HepG2 (cell line): ENCODE data around the gene OR2B2. TPM values are rescaled to one million over a fixed set of nuclear protein-coding genes. Genes with fewer than 3 reads are reported as not detected.

Source experiments
- AKAP8 ChIP-seq: sonication (generic); formaldehyde crosslinking; IDR thresholded peaks from 2 replicates; pipeline ENCODE4 v1.5.1; 2020; ENCODE audit warnings: mild to moderate bottlenecking, missing genetic modification reagents
- MED8 ChIP-seq: sonication (generic); formaldehyde crosslinking; IDR thresholded peaks from 2 replicates; pipeline ENCODE4 v1.8.1; 2023; ENCODE audit warnings: mild to moderate bottlenecking, missing genetic modification reagents; ENCODE audit not compliant: insufficient replicate concordance
- NKX3-1 ChIP-seq: sonication (generic); formaldehyde crosslinking; IDR thresholded peaks from 2 replicates; pipeline ENCODE4 v1.5.0; 2020; ENCODE audit warnings: missing genetic modification reagents
- TEAD2 ChIP-seq: sonication (generic); formaldehyde crosslinking; IDR thresholded peaks from 2 replicates; pipeline ENCODE4 v1.9.0; 2021; ENCODE audit warnings: missing genetic modification reagents
- XBP1 ChIP-seq: sonication (generic); formaldehyde crosslinking; IDR thresholded peaks from 2 replicates; pipeline ENCODE4 v1.5.0; 2020; ENCODE audit warnings: missing genetic modification reagents
- ZFP36L2 ChIP-seq: sonication (generic); formaldehyde crosslinking; IDR thresholded peaks from 2 replicates; pipeline ENCODE4 v1.4.0; 2020; ENCODE audit warnings: missing genetic modification reagents
- ZNF121 ChIP-seq: sonication (generic); formaldehyde crosslinking; IDR thresholded peaks from 2 replicates; pipeline ENCODE4 v1.5.0; 2020; ENCODE audit warnings: mild to moderate bottlenecking, missing genetic modification reagents
- ZNF124 ChIP-seq: sonication (generic); formaldehyde crosslinking; IDR thresholded peaks from 2 replicates; pipeline ENCODE4 v1.4.0; 2020; ENCODE audit warnings: missing genetic modification reagents
- ZNF253 ChIP-seq: sonication (generic); formaldehyde crosslinking; IDR thresholded peaks from 2 replicates; pipeline ENCODE4 v1.8.0; 2022; ENCODE audit warnings: mild to moderate bottlenecking, missing genetic modification reagents, borderline replicate concordance
- ZNF264 ChIP-seq: sonication (generic); formaldehyde crosslinking; IDR thresholded peaks from 2 replicates; pipeline ENCODE4 v1.4.0; 2020; ENCODE audit warnings: missing genetic modification reagents
- polyA plus RNA-seq, 8 experiments: library from polyadenylated mRNA; depleted of rRNA in 3 of 8; stranded (reverse) in 7 of 8; unstranded in 1 of 8; fragments of >200 nt; fragmentation: Illumina TruSeq in 4 of 8; extraction: Trizol in 4 of 8; gene quantifications; 2 replicates each; pipeline versions ENCODE4 v1.2.1 to v1.2.3, GENCODE V29; 2011 to 2016; ENCODE audit warnings: low read depth in 4 of 8, missing spikeins in 1 of 8, mixed read lengths in 1 of 8; ENCODE audit not compliant: insufficient read depth in 1 of 8
- total RNA-seq, 5 experiments: library from RNA; depleted of rRNA; stranded (reverse); fragments of >200 nt; fragmentation: Illumina TruSeq; extraction: Trizol; gene quantifications; 2 replicates each; pipeline ENCODE4 v1.2.3, GENCODE V29; 2016; ENCODE audit warnings: low read depth in 1 of 5
- TF ChIP-seq, protein P1 (sequence below): sonication (generic); formaldehyde crosslinking; IDR thresholded peaks from 2 replicates; pipeline ENCODE4 v1.4.0; 2020; ENCODE audit warnings: missing genetic modification reagents
- TF ChIP-seq, protein P2 (sequence below): sonication (generic); formaldehyde crosslinking; IDR thresholded peaks from 2 replicates; pipeline ENCODE4 v1.8.1; 2023; ENCODE audit warnings: mild to moderate bottlenecking, missing genetic modification reagents
- TF ChIP-seq, protein P3 (sequence below): sonication (generic); formaldehyde crosslinking; IDR thresholded peaks from 2 replicates; pipeline ENCODE4 v1.4.0; 2020; ENCODE audit warnings: mild to moderate bottlenecking, missing genetic modification reagents
- TF ChIP-seq, protein P4 (sequence below), 2 experiments: sonication (generic) in 1 of 2; formaldehyde crosslinking in 1 of 2; IDR thresholded peaks; 2 replicates each; pipeline versions ENCODE4 v1.4.0 to v1.6.1; 2018 to 2020; ENCODE audit warnings: missing genetic modification reagents in 2 of 2, borderline replicate concordance in 1 of 2, low read depth in 1 of 2, mild to moderate bottlenecking in 1 of 2, missing biosample characterization in 1 of 2
- TF ChIP-seq, protein P5 (sequence below): sonication (generic); formaldehyde crosslinking; IDR thresholded peaks from 2 replicates; pipeline ENCODE4 v1.5.1; 2020; ENCODE audit warnings: mild to moderate bottlenecking, missing genetic modification reagents, moderate library complexity
- TF ChIP-seq, protein P6 (sequence below): sonication (generic); formaldehyde crosslinking; IDR thresholded peaks from 2 replicates; pipeline ENCODE4 v1.5.0; 2020; ENCODE audit warnings: missing genetic modification reagents

OR2B2 gene
- total and polyA plus RNA-seq, 2 of the 13 experiments (the other 11 are each of a cell fraction or from before 2014, with no cell fraction given), result not detected

DNA sequence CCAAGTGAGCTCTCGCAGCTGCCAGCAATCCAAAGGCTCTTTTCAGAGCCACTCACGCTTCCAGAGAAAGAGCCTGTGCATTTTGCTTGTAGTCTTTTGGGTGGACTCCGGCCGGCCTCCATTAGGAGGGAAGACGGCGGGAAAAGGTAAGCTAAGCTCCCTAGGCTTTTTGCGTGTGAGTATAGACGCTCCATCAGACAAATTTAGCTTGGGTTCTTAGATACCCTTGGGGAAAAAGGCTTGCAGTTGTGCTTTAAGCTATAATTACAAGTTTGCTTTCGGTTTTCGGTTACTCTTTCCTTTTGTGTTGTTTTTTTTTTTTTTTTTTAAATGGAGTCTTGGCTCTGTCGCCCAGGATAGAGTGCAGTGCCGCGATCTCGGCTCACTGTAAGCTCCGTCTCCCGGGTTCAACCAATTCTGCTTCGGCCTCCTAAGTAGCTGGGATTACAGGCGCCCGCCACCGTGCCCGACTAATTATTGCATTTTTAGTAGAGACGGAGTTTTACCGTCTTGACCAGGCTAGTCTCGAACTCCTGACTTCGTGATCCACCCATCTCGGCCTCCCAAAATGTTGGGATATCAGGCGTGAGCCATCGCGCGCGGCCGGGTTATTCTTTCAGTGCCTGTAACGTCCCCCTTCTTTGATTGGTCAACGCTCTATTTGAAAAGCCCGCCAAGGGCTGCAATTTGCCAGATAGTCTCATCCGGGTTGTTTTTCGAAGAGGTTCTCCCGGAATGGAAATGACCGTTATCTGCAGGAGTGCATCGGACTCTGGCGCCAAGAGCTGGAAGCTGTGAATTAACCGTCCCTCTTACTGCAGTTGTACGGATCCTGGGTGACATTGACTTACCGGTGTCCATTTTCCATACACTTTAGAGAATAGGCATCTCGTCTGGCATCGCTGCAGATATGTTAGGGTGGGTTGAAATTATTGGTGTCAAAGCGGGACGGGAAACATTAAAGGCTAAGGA, 18.1 kb downstream of the OR2B2 start (continued):
- TF ChIP-seq, protein P1, sequence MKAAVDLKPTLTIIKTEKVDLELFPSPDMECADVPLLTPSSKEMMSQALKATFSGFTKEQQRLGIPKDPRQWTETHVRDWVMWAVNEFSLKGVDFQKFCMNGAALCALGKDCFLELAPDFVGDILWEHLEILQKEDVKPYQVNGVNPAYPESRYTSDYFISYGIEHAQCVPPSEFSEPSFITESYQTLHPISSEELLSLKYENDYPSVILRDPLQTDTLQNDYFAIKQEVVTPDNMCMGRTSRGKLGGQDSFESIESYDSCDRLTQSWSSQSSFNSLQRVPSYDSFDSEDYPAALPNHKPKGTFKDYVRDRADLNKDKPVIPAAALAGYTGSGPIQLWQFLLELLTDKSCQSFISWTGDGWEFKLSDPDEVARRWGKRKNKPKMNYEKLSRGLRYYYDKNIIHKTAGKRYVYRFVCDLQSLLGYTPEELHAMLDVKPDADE (CRISPR knock-in tag), result peak; percentile 80; the same call in 1 of the 2 replicates
- 0 out of 2 replicates have a peak, but pooled peaks have one; percentile 44 for TF ChIP-seq ZNF124 (CRISPR knock-in tag)
- TF ChIP-seq MED8, result peak; percentile 83
- TF ChIP-seq, protein P2, sequence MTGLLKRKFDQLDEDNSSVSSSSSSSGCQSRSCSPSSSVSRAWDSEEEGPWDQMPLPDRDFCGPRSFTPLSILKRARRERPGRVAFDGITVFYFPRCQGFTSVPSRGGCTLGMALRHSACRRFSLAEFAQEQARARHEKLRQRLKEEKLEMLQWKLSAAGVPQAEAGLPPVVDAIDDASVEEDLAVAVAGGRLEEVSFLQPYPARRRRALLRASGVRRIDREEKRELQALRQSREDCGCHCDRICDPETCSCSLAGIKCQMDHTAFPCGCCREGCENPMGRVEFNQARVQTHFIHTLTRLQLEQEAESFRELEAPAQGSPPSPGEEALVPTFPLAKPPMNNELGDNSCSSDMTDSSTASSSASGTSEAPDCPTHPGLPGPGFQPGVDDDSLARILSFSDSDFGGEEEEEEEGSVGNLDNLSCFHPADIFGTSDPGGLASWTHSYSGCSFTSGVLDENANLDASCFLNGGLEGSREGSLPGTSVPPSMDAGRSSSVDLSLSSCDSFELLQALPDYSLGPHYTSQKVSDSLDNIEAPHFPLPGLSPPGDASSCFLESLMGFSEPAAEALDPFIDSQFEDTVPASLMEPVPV, result peak; percentile 70; the same call in 1 of the 2 replicates
- TF ChIP-seq, protein P3, sequence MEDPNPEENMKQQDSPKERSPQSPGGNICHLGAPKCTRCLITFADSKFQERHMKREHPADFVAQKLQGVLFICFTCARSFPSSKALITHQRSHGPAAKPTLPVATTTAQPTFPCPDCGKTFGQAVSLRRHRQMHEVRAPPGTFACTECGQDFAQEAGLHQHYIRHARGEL, result no peak
- TF ChIP-seq, protein P4, sequence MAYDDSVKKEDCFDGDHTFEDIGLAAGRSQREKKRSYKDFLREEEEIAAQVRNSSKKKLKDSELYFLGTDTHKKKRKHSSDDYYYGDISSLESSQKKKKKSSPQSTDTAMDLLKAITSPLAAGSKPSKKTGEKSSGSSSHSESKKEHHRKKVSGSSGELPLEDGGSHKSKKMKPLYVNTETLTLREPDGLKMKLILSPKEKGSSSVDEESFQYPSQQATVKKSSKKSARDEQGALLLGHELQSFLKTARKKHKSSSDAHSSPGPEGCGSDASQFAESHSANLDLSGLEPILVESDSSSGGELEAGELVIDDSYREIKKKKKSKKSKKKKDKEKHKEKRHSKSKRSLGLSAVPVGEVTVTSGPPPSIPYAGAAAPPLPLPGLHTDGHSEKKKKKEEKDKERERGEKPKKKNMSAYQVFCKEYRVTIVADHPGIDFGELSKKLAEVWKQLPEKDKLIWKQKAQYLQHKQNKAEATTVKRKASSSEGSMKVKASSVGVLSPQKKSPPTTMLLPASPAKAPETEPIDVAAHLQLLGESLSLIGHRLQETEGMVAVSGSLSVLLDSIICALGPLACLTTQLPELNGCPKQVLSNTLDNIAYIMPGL (CRISPR knock-in tag; IDR thresholded peaks at IDR 0.05; ENCODE audit: borderline replicate concordance in 1 of 2, low read depth in 1 of 2), result peak; percentile 35 to 62; a peak in 2 of 4 replicates
- 0 out of 2 replicates have a peak, but pooled peaks have one; percentile 38 for TF ChIP-seq NKX3-1 (CRISPR knock-in tag)
- TF ChIP-seq TEAD2 (CRISPR knock-in tag), result no peak
- TF ChIP-seq ZFP36L2 (CRISPR knock-in tag), result no peak
- no peak for TF ChIP-seq ZNF264 (CRISPR knock-in tag)
- TF ChIP-seq ZNF121 (CRISPR knock-in tag), result no peak
- TF ChIP-seq, protein P5, sequence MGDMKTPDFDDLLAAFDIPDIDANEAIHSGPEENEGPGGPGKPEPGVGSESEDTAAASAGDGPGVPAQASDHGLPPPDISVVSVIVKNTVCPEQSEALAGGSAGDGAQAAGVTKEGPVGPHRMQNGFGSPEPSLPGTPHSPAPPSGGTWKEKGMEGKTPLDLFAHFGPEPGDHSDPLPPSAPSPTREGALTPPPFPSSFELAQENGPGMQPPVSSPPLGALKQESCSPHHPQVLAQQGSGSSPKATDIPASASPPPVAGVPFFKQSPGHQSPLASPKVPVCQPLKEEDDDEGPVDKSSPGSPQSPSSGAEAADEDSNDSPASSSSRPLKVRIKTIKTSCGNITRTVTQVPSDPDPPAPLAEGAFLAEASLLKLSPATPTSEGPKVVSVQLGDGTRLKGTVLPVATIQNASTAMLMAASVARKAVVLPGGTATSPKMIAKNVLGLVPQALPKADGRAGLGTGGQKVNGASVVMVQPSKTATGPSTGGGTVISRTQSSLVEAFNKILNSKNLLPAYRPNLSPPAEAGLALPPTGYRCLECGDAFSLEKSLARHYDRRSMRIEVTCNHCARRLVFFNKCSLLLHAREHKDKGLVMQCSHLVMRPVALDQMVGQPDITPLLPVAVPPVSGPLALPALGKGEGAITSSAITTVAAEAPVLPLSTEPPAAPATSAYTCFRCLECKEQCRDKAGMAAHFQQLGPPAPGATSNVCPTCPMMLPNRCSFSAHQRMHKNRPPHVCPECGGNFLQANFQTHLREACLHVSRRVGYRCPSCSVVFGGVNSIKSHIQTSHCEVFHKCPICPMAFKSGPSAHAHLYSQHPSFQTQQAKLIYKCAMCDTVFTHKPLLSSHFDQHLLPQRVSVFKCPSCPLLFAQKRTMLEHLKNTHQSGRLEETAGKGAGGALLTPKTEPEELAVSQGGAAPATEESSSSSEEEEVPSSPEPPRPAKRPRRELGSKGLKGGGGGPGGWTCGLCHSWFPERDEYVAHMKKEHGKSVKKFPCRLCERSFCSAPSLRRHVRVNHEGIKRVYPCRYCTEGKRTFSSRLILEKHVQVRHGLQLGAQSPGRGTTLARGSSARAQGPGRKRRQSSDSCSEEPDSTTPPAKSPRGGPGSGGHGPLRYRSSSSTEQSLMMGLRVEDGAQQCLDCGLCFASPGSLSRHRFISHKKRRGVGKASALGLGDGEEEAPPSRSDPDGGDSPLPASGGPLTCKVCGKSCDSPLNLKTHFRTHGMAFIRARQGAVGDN (CRISPR knock-in tag), result peak; percentile 9
- TF ChIP-seq, protein P6, sequence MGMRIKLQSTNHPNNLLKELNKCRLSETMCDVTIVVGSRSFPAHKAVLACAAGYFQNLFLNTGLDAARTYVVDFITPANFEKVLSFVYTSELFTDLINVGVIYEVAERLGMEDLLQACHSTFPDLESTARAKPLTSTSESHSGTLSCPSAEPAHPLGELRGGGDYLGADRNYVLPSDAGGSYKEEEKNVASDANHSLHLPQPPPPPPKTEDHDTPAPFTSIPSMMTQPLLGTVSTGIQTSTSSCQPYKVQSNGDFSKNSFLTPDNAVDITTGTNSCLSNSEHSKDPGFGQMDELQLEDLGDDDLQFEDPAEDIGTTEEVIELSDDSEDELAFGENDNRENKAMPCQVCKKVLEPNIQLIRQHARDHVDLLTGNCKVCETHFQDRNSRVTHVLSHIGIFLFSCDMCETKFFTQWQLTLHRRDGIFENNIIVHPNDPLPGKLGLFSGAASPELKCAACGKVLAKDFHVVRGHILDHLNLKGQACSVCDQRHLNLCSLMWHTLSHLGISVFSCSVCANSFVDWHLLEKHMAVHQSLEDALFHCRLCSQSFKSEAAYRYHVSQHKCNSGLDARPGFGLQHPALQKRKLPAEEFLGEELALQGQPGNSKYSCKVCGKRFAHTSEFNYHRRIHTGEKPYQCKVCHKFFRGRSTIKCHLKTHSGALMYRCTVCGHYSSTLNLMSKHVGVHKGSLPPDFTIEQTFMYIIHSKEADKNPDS (CRISPR knock-in tag), result no peak
- no peak for TF ChIP-seq AKAP8
- TF ChIP-seq ZNF253 (CRISPR knock-in tag), result peak; percentile 80; the same call in 1 of the 2 replicates
- no peak for TF ChIP-seq XBP1 (CRISPR knock-in tag)
